H1 (cell line): ENCODE results near the gene GALNT2. TPM values are rescaled to one million over a fixed set of nuclear protein-coding genes. Genes with fewer than 3 reads are reported as not detected.

Source experiments
- CTCF ChIA-PET: fragments of 300-600 bp; sonication (Branson Sonifier 250); formaldehyde crosslinking; loops from one replicate; lab custom pipeline; 2021; ENCODE audit not compliant: partially characterized antibody; lab: Charles Lee
- POLR2A ChIA-PET: fragments of 300-600 bp; sonication (Branson Sonifier 250); formaldehyde crosslinking; loops from one replicate; lab custom pipeline; 2021; ENCODE audit warnings: inconsistent platforms; ENCODE audit not compliant: partially characterized antibody; lab: Charles Lee
- DNase-seq, 2 experiments: peaks; one replicate each; pipeline versions ENCODE4 v3.0.0 to v3.0.0-alpha.2; 2010 to 2022; ENCODE audit warnings: low spot score in 2 of 2, low read depth in 1 of 2, mixed read lengths in 1 of 2
- FAIRE-seq: peaks from 2 replicates; lab custom pipeline; 2011; peaks lifted over from hg19 to GRCh38; lab: Jason Lieb, UNC
- H2AFZ ChIP-seq: 2 replicates; pipeline ENCODE4 v1.8.1; 2012; ENCODE audit warnings: low read length, inconsistent platforms
- H2AK5ac ChIP-seq: 2 replicates; pipeline ENCODE4 v1.6.1; 2013; ENCODE audit warnings: low read depth, low read length
- H2BK120ac ChIP-seq: replicated peaks from 2 replicates; pipeline ENCODE3; 2013; ENCODE audit warnings: low read depth, low read length, inconsistent platforms
- H2BK12ac ChIP-seq: 2 replicates; pipeline ENCODE4 v1.6.1; 2013; ENCODE audit warnings: low read depth, low read length
- H2BK15ac ChIP-seq: 2 replicates; pipeline ENCODE4 v1.6.1; 2013; ENCODE audit warnings: low read length
- H2BK20ac ChIP-seq: 2 replicates; pipeline ENCODE4 v1.6.1; 2013; ENCODE audit warnings: low read length
- H2BK5ac ChIP-seq: 2 replicates; pipeline ENCODE4 v1.6.1; 2013; ENCODE audit warnings: low read depth, low read length
- H3K14ac ChIP-seq: 2 replicates; pipeline ENCODE4 v1.6.1; 2013; ENCODE audit warnings: inconsistent platforms; ENCODE audit not compliant: insufficient read length
- H3K18ac ChIP-seq: 2 replicates; pipeline ENCODE4 v1.6.1; 2013; ENCODE audit warnings: low read length; ENCODE audit errors: extremely low read depth
- H3K23ac ChIP-seq: 2 replicates; pipeline ENCODE4 v1.6.1; 2013; ENCODE audit warnings: inconsistent platforms; ENCODE audit not compliant: insufficient read length
- H3K23me2 ChIP-seq: 2 replicates; pipeline ENCODE4 v1.6.1; 2013; ENCODE audit warnings: low read depth, low read length
- H3K27ac ChIP-seq: 2 replicates; pipeline ENCODE4 v1.6.1; 2011; ENCODE audit warnings: low read depth, low read length, inconsistent platforms
- H3K27me3 ChIP-seq, 4 experiments: replicated peaks in 1 of 4; 1 replicate in 1 of 4; 2 replicates in 3 of 4; pipeline versions ENCODE4 v1.6.1 to v1.8.1; 2011 to 2013; ENCODE audit warnings: low read length in 3 of 4, mild to moderate bottlenecking in 3 of 4, inconsistent platforms in 2 of 4, mixed read lengths in 2 of 4, moderate library complexity in 1 of 4; ENCODE audit not compliant: control insufficient read depth in 3 of 4, insufficient read depth in 3 of 4; ENCODE audit errors: extremely low read depth in 1 of 4
- H3K36me3 ChIP-seq, 4 experiments: 2 replicates each; pipeline versions ENCODE4 v1.6.1 to v1.8.1; 2011 to 2013; ENCODE audit warnings: mild to moderate bottlenecking in 4 of 4, low read length in 3 of 4, moderate library complexity in 2 of 4, control low read depth in 1 of 4, inconsistent platforms in 1 of 4; ENCODE audit not compliant: insufficient read depth in 4 of 4, control insufficient read depth in 2 of 4
- H3K4ac ChIP-seq: replicated peaks from 2 replicates; pipeline ENCODE3; 2013; ENCODE audit warnings: low read length, low read depth, mixed read lengths, inconsistent platforms; ENCODE audit not compliant: insufficient read length
- H3K4me1 ChIP-seq, 4 experiments: replicated peaks in 1 of 4; 1 replicate in 1 of 4; 2 replicates in 3 of 4; pipeline versions ENCODE4 v1.6.1 to v1.8.1; 2011 to 2013; ENCODE audit warnings: low read length in 3 of 4, inconsistent platforms in 2 of 4, mixed read lengths in 1 of 4; ENCODE audit not compliant: insufficient read depth in 4 of 4, control insufficient read depth in 3 of 4
- H3K4me2 ChIP-seq, 2 experiments: 2 replicates each; pipeline versions ENCODE4 v1.6.1 to v1.8.1; 2011 to 2013; ENCODE audit warnings: low read depth in 2 of 2, low read length in 2 of 2, control low read depth in 1 of 2, inconsistent platforms in 1 of 2, mild to moderate bottlenecking in 1 of 2; ENCODE audit not compliant: insufficient read depth in 1 of 2
- H3K4me3 ChIP-seq, 4 experiments: fragments of 200-600, 300-600 bp in 1 of 4; sonication (generic), shearing (Covaris generic), sonication (Bioruptor Twin) in 1 of 4; 2 replicates each; pipeline versions ENCODE4 v1.5.1 to v1.8.1; 2011 to 2016; ENCODE audit warnings: low read length in 4 of 4, low read depth in 3 of 4, control low read depth in 2 of 4, inconsistent platforms in 2 of 4, mild to moderate bottlenecking in 2 of 4, mixed read lengths in 1 of 4, moderate library complexity in 1 of 4; ENCODE audit not compliant: insufficient read depth in 2 of 4; ENCODE audit errors: extremely low read depth in 1 of 4
- H3K56ac ChIP-seq: replicated peaks from 2 replicates; pipeline ENCODE3; 2013; ENCODE audit warnings: low read depth, mild to moderate bottlenecking, mixed read lengths, low read length, inconsistent platforms; ENCODE audit not compliant: insufficient read length
- H3K79me1 ChIP-seq: 2 replicates; pipeline ENCODE4 v1.6.1; 2013; ENCODE audit warnings: low read depth, low read length, control low read depth
- H3K79me2 ChIP-seq, 2 experiments: 2 replicates each; pipeline versions ENCODE4 v1.6.1 to v1.8.1; 2012 to 2013; ENCODE audit warnings: low read length in 2 of 2, mild to moderate bottlenecking in 2 of 2, inconsistent platforms in 1 of 2; ENCODE audit not compliant: insufficient read depth in 2 of 2, control insufficient read depth in 1 of 2
- H3K9ac ChIP-seq, 4 experiments: replicated peaks in 1 of 4; 1 replicate in 1 of 4; 2 replicates in 3 of 4; pipeline versions ENCODE4 v1.6.1 to v1.8.1; 2011 to 2013; ENCODE audit warnings: low read depth in 3 of 4, low read length in 3 of 4, control low read depth in 2 of 4, mild to moderate bottlenecking in 2 of 4, moderate library complexity in 2 of 4, inconsistent platforms in 1 of 4; ENCODE audit errors: extremely low read depth in 1 of 4
- H3K9me3 ChIP-seq, 2 experiments: 2 replicates each; pipeline versions ENCODE4 v1.6.1 to v1.8.1; 2012 to 2013; ENCODE audit warnings: mild to moderate bottlenecking in 2 of 2, moderate library complexity in 2 of 2, control low read depth in 1 of 2, inconsistent platforms in 1 of 2, low read depth in 1 of 2, low read length in 1 of 2, mixed read lengths in 1 of 2; ENCODE audit not compliant: insufficient read depth in 2 of 2
- H4K20me1 ChIP-seq, 2 experiments: replicated peaks in 1 of 2; 2 replicates each; pipeline versions ENCODE3 to v1.8.1; 2011 to 2013; ENCODE audit warnings: inconsistent platforms in 2 of 2, low read length in 2 of 2, mild to moderate bottlenecking in 1 of 2; ENCODE audit not compliant: insufficient read depth in 2 of 2, control insufficient read depth in 1 of 2
- H4K5ac ChIP-seq: 2 replicates; pipeline ENCODE4 v1.6.1; 2013; ENCODE audit warnings: low read length, low read depth, mixed read lengths, inconsistent platforms; ENCODE audit not compliant: insufficient read length
- H4K8ac ChIP-seq: 2 replicates; pipeline ENCODE4 v1.8.0; 2013; ENCODE audit warnings: mild to moderate bottlenecking, moderate library complexity, low read length, inconsistent platforms; ENCODE audit not compliant: insufficient read depth; ENCODE audit errors: extremely low read depth
- H4K91ac ChIP-seq: replicated peaks from 2 replicates; pipeline ENCODE3; 2013; ENCODE audit warnings: low read length, mixed read lengths, inconsistent platforms; ENCODE audit not compliant: insufficient read length
- JUND ChIP-seq: IDR thresholded peaks from 2 replicates; pipeline ENCODE4 v1.6.1; 2011; ENCODE audit warnings: mild to moderate bottlenecking, improper control_type of control experiment, low read length
- RBBP5 ChIP-seq: IDR thresholded peaks from 2 replicates; pipeline ENCODE4 v1.7.1; 2012; ENCODE audit warnings: low read depth, mild to moderate bottlenecking, inconsistent platforms, low read length, moderate library complexity, borderline replicate concordance
- SIN3A ChIP-seq, 2 experiments: IDR thresholded peaks in 1 of 2; conservative IDR thresholded peaks in 1 of 2; 2 replicates each; pipeline ENCODE4 v1.6.1; 2011 to 2012; ENCODE audit warnings: low read length in 2 of 2, improper control_type of control experiment in 1 of 2, low read depth in 1 of 2, mild to moderate bottlenecking in 1 of 2
- WGBS, 2 experiments: shearing (Covaris generic) in 1 of 2; methylation state at CpG; one replicate each; pipeline versions ENCODE4 v1.1.6 to v1.1.7; 2013 to 2015; ENCODE audit warnings: low lambda C conversion rate in 2 of 2, mixed read lengths in 2 of 2, inconsistent platforms in 1 of 2, low coverage in 1 of 2, missing lambda C conversion rate in 1 of 2; ENCODE audit not compliant: insufficient replicate concordance in 2 of 2, insufficient coverage in 1 of 2, insufficient read length in 1 of 2; ENCODE audit errors: extremely low coverage in 1 of 2, missing lambda C conversion rate in 1 of 2; 5-methylcytosine and 5-hydroxymethylcytosine counted together
- polyA plus RNA-seq, 7 experiments: library from polyadenylated mRNA; depleted of rRNA in 3 of 7; stranded (reverse) in 5 of 7; unstranded in 2 of 7; fragments of >200 nt in 5 of 7; fragments of 200-250 nt in 2 of 7; gene quantifications; 1 replicate in 5 of 7; 2 replicates in 1 of 7; 4 replicates in 1 of 7; pipeline versions ENCODE4 v1.2.1 to v1.2.3, GENCODE V29; 2011 to 2013; ENCODE audit warnings: missing spikeins in 2 of 7, mixed read lengths in 2 of 7
- total RNA-seq: library from RNA; stranded (reverse); fragmentation: NEBNext Ultra II Directional; extraction: Animal tissue kit (Norgen Biotek cat#: 25700); gene quantifications from 2 replicates; pipeline ENCODE4 v1.2.1, GENCODE V29; 2021

GALNT2 gene
- total and polyA plus RNA-seq, 2 of the 8 experiments (the other 6 are each of a cell fraction or from before 2014, with no cell fraction given): 34.5 to 75.3 TPM

GRCh38 chr1:230107941-230108340 is 40.9 kb downstream of the GALNT2 start:
- Histone ChIP-seq H3K4ac (no peak overlapping the region), H3K4me3 (no peak overlapping the region), H3K18ac (no peak overlapping the region), H4K91ac (no peak overlapping the region), H3K79me1 (peaks cover 14% of the 10 kb centered on the region), H3K4me1 (peaks cover 10 to 32% (median 19%) of the 10 kb centered on the region in 4 experiments), H3K9ac (no peak overlapping the region), H3K23me2 (no peaks in the 10 kb centered on the region), H3K27ac (no peak overlapping the region), H2BK20ac (no peak overlapping the region), H2BK12ac (no peak overlapping the region), H2AFZ (no peak overlapping the region), H2BK5ac (no peak overlapping the region), H3K79me2 (peaks cover 5 to 67% of the 10 kb centered on the region in 2 experiments), H3K4me2 (no peak overlapping the region), H4K5ac (no peak overlapping the region), H3K23ac (no peak overlapping the region), H2BK15ac (no peak overlapping the region), H2AK5ac (no peak overlapping the region), H2BK120ac (no peak overlapping the region), H3K56ac (no peak overlapping the region), H3K9me3 (no peaks in the 10 kb centered on the region), H3K14ac (no peak overlapping the region), H4K8ac (no peak overlapping the region), H3K36me3 (no peaks in the 10 kb centered on the region), H3K27me3 (no peaks in the 10 kb centered on the region), H4K20me1 (peaks cover 3 to 6% of the 10 kb centered on the region in 2 experiments)
- ChIA-PET CTCF (interaction anchor here (1.2 to 11.3 kb wide), 4 partner anchors 11 to 60 kb away, joined by 3 to 79 read pairs (median 4); no protein-coding TSS in a partner anchor), POLR2A (no interaction called here)
- DNase-seq (no peak), FAIRE-seq (no peak)
- no peak for TF ChIP-seq JUND
- TF ChIP-seq SIN3A (conservative IDR thresholded peaks at IDR 0.05 in 1 of 2, IDR thresholded peaks at IDR 0.05 in 1 of 2; ENCODE audit: low read depth in 1 of 2, low read length in 2 of 2): no peak
- TF ChIP-seq RBBP5: no peak
- WGBS, 2 experiments: 92% methylated on average over 6 of the region's 6 CpGs; no CpG with 5 or more reads in 1 of the 2 experiments
